ENCODE data around the gene SP9.
"Not testable (repeated sequence)": the region's sequence is repeated elsewhere in the genome, so short reads cannot be mapped to it uniquely, and the experiment has no call there.

Gene SP9

DNA sequence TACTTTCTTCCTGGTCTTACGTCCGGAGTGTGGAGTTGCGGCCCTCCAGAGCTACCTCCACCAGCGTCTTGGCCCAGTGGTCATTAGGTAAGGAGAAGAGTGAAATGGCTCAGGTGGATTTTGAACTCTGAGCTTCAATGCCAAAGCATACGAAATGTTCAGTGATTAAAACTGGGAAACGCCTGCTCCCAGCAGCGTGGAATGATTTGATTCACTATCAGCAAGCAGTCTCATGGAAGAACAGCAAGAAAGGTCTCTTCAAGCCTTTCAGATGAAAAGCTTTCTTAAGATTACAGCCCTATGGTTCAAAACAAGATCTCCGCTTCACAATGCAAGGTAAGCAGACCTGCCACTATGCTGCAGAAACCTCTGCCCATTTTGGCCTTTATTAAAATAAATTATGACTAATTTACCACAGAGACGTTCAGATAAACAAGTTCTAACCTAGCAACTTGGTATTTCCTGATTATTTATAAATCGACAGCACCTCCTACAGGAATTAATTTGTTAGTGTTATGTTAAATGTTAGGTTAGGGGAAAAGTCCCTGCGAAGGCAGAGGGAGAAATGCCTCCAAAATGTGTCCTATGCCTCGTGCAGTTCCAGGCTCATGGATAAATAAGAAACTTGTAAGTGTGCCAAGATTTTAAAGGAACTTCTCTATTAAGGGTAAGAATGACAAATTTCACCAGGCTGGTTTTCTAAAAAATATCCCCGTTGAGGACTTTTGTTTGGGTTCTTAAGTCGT is 10.1 kb downstream of the SP9 start:
- DNase-seq (ENCODE audit: low read depth), result no peak

DNA sequence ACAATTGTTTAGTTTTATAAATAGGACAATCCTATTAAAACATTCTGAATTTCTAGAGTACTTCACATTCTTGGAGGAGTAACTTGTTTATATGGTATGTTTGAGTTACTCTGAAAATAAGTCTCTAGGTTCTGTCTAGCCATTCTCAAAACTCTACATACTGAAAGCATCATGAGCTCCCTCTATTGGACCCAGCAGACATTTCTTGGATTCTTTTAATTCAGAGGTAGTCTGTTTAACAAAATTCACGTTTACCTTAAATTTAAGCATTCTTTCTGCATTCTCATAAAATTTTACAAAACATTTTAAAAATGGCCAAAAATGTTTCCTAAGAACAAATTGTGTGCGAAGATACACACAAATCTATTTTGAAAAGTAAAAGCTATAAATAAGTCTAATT is 15.3 kb downstream of the SP9 start:
- DNase-seq (ENCODE audit: low read depth), result no peak

DNA sequence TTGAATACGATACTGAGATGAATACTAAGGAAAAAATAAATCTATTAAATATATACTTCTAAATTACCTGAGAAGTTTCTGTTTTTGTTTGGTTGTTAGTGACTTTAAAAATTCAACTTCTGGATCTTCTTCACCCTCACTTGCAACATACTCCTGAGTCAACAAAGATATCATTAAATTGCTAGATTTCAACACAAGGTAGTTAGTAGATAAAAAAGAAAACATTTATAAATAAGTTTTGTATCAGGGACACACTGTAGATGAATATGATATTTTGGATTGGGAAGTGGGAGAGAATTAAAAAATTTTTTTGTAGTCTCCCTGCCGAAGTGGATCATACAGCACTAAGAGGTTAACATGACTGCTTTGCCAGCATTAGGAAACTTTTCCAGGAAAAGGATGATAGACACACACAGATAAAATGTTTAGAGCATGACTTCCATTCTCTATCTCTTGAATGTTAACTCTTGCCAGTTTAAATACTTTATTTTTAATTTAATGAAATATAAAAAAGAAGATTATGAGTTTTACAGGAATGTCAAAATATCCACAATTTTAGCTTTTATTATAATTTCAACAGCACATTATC is 15.9 kb downstream of the SP9 start:
- no peak for DNase-seq (ENCODE audit: low read depth)

DNA sequence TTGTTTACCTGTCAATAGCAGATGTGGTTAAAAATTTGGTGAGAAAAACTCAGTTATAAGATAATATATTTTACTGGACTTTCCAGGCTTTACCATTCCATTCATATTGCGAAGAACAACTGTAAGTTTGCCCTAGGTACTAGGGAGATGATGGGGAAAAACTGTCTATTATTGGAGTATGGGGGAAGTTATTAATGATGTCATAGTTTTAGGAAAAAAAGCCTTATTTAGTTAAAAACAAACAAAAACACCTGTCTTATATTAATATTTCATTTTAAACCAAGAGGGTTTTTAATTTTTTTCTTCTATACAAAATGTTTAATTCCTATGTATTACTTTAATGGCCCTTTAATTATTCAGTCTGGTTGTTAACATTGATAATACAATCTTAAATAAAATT is 18.2 kb downstream of the SP9 start:
- no peak for DNase-seq (ENCODE audit: low read depth)

DNA sequence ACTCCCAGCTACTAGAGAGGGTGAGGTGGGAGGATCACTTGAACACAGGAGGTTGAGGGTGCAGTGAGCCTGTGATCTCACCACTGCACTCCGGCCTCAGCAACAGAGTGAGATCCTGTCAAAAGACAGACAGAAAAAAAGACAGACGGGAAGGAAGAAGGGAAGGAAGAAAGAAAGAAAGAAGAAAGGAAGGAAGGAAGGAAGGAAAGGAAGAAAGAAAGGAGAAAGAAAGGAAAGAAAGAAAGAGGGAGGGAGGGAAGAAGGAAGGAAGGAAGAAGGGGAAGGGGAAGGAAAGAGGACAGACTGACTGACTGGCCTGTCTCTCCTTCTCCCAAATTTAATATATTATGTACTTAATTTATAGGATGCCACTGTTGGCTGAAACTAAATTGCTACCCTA is 21.6 kb downstream of the SP9 start:
- no peak for DNase-seq (ENCODE audit: low read depth)

DNA sequence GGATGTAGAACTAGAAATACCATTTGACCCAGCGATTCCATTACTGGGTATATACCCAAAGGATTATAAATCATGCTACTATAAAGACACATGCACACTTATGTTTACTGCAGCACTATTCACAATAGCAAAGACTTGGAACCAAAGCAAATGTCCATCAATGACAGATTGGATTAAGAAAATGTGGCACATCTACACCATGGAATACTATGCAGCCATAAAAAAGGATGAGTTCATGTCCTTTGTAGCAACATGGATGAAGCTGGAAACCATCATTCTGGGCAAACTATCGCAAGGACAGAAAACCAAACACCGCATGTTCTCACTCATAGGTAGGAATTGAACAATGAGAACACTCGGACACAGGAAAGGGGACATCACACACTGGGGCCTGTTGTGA is 24.9 kb downstream of the SP9 start:
- DNase-seq (ENCODE audit: low read depth), result not testable (repeated sequence)

DNA sequence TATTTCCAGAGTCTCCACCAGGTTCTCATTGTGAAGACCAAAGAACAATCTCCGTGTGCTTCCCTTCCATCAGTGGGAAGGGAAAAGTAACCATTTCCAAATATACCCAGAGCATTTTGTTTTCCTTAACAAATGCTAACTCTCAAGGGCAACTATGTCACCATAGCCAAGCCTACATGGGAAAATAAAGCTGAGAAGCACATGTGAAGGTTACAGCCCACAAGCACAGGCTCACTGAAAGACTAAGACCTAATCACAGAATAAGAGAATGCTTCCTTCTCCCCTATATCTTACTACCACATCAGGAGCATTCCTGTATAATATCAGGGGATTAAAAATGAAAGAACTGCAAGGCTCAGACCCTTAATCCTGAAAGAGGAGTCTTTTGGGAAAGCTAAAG is 28.2 kb downstream of the SP9 start:
- no peak for DNase-seq (ENCODE audit: low read depth)

DNA sequence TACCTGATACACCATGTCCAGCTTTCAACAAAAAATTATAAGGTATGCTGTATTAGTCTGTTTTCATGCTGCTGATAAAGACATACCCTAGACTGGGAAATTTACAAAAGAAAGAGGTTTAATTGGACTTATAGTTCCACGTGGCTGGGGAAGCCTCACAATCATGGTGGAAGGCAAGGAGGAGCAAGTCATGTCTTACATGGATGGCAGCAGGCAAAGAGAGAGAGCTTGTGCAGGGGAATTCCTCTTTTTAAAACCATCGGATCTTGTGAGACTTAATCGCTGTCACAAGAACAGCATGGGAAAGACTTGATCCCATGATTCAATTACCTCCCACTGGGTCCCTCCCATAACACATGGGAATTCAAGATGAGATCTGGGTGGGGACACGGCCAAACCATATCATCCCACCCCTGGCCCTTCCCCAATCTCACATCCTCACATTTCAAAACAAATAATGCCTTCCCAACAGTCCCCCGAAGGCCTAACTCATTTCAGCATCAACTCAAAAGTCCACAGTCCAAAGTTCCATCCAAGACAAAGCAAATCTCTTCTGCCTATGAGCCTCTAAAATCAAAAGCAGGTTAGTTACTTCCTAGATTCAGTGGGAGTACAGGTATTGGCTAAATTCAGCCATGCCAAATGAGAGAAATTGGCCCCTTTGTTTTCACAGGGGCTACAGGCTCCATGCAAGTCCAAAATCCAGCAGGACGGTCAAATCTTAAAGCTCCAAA is 28.9 kb downstream of the SP9 start:
- not testable (repeated sequence) for DNase-seq (ENCODE audit: low read depth)

DNA sequence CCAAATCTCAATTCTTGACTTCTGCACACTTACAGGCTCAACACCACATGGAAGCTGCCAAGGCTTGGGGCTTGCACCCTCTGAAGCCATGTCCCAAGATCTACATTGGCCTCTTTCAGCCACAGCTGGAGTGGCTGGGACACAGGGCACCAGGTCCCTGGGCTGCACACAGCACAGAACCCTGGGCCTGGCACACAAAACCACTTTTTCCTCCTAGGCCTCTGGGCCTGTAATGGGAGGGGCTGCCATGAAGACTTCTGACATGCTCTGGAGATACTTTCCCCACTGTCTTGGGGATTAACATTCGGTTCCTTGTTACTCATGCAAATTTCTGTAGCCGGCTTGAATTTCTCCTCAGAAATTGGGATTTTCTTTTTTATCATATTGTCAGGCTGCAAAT is 29.9 kb downstream of the SP9 start:
- DNase-seq (ENCODE audit: low read depth), result no peak

DNA sequence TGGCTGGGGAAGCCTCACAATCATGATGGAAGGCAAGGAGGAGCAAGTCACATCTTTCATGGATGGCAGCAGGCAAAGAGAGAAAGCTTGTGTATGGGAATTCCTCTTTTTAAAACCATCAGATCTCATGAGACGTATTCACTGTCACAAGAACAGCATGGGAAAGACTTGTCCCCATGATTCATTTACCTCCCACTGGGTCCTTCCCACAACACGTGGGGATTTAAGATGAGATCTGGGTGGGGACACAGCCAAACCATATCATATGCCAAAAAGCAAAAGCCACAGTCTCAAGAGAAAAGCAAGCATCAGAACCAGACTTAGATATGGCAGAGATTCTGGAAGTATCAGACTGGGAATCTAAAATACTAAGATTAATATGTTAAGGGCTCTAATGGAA is 30.8 kb downstream of the SP9 start:
- no peak for DNase-seq (ENCODE audit: low read depth)

DNA sequence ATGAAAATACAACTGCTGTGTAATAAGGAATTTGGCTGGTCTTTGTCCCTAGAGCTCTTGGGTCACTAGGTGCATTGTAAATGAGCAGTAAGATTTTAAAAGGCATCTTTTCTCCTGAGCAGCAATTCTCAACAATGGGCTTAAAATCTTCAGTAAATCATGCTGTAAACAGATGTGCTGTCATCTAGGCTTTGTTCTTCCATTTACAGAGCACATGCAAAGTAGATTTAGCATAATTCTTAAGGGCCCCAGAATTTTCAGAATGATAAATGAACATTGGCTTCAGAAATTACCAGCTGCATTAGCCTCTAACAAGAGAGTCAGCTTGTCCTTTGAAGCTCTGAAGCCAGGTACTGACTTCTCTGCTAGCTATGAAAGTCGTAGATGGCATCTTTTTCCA is 33.9 kb downstream of the SP9 start:
- no peak for DNase-seq (ENCODE audit: low read depth)

DNA sequence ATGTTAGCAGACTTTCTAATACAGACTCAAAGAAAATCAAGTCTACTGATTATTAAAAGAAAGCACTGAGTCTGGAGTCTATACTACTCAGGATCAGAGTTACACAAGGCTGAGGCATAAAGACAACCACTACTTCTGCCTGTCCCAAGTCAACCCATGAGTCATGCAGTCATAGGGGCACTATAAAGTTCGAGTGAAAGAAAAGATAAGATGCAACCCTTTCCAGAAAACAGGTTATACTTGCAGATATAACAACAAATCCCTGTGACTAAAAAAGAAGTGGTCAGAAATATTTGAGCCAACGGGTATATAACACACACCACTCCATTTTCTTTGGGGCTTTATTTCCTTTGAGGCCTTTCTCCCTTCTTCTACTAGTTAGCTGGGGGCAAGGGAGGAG is 42.2 kb downstream of the SP9 start:
- DNase-seq (ENCODE audit: low read depth), result no peak

DNA sequence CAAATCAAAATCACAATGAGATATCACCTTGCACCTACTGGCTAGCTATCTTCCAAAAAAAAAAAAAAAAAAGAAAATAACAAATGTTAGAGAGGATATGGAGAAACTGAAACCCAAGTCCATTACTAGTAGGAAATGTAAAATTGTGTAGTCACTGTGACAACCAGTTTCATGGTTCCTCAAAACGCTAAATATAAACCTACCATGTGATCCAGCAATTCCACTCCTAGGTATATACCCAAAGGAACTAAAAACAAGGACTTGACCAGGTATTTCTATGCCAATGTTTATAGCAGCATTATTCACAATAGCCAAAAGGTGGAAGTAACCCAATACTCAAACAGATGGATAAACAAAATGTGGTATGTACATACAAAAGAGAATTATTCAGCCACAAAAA is 49.0 kb downstream of the SP9 start:
- DNase-seq (ENCODE audit: low read depth), result no peak

DNA sequence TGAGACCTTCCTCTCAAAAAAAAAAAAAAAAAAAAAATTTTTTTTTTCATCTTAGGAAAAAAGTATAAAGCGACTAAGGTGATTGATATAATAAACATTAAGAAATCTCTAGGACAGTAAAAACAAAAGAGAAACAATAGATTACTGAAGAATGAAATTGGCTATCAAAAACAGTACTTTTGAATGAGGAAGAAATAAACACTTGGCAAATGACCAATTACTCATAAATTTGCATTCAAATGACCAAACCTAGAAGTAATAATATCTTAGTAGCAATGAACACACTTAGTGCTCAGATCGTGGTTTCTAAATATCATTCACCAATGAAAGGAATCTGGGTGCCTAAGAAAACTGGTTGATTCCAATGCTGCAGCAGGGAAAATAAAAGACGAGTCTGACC is 50.4 kb downstream of the SP9 start:
- no peak for DNase-seq (ENCODE audit: low read depth)
